ENCODE results near the gene POMT2. TPM values are rescaled to one million over a fixed set of nuclear protein-coding genes. Genes with fewer than 3 reads are reported as not detected.

The POMT2 gene
- total RNA-seq, 1 experiment from 2014 or later: 24.0 TPM

DNA sequence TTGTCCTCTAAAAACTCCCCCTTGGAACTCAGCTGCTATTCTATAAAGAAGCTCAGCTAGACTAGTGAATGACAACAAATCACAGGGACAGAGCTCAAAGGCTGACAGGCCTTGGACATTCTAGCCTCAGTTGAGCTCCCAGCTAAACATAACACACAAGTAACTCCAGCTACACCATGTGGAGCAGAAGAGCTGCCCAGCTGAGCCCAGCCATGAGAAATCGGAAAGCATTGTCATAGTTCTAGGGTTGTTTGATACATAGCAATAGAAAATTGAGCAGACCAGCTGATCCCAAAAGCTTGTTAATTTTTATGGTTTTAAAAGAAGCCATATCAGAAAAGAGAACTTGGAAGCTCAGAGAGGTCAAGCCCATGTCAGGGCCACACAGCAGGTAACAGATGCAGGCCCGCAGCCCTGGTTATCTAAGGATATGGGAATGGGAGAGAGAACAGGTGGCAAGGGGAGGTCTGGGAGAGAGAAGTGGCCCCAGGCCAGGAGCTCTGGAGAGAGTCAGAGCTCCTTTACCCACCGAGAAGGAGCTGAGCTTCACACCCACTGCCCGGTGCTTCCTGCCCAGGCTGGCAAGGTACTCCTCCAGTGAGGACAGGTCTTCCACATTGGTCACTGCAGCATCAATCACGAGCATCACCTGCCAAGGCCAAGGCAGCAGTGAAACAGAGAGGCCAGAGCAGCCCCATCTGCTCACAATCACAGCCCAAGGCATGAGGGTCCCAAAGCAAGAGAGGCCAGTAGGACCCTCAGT is 52.6 kb downstream of the POMT2 start:
- peaks cover 10% of the 10 kb centered on the region for H3K4me1 ChIP-seq (ENCODE audit: low read length)
- no peaks in the 10 kb centered on the region for H3K9me2 ChIP-seq (replicated peaks; ENCODE audit: insufficient read depth, low read length)
- H3K4me3 ChIP-seq (ENCODE audit: low read length): no peak overlapping the region
- H3K27ac ChIP-seq (ENCODE audit: low read length): no peak overlapping the region
- no peaks in the 10 kb centered on the region for H4K20me1 ChIP-seq (ENCODE audit: insufficient read depth, low read depth, low read length)
- no peak for DNase-seq
- H3K9ac ChIP-seq (ENCODE audit: low read length): no peak overlapping the region
- no peaks in the 10 kb centered on the region for H3K27me3 ChIP-seq (ENCODE audit: low read length)
- no peaks in the 10 kb centered on the region for H3K36me3 ChIP-seq (ENCODE audit: insufficient read depth, low read length)
- no peaks in the 10 kb centered on the region for H3K79me2 ChIP-seq (ENCODE audit: low read length)
- peaks cover 5% of the 10 kb centered on the region for H3K9me3 ChIP-seq (ENCODE audit: low read length)
- H2AFZ ChIP-seq (ENCODE audit: low read length): no peak overlapping the region
- H3K4me2 ChIP-seq (ENCODE audit: low read depth, low read length, poor library complexity, severe bottlenecking): no peak overlapping the region

DNA sequence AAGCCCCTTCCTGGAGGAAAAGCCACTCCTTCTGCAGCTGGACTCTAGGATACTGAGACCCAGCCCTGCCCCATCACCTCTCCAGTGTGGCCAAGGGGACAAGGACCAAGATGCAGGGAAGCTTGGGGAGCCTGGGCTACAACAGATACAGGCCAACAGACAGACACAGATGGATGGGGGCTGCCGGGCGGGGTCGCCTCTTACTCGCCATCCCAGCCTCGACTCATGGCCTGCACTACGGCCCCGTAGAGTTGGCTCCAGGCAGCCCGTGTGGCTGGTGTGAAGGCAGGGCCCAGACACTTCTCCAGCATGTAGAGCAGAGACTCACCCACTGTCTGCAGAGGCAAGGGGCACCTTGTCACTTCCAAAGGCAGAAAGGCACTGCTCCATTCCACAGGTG is 54.3 kb downstream of the POMT2 start:
- no peak overlapping the region for H3K27ac ChIP-seq (ENCODE audit: low read length)
- DNase-seq: no peak
- H4K20me1 ChIP-seq (ENCODE audit: insufficient read depth, low read depth, low read length): no peaks in the 10 kb centered on the region
- no peaks in the 10 kb centered on the region for H3K27me3 ChIP-seq (ENCODE audit: low read length)
- peaks cover 10% of the 10 kb centered on the region for H3K4me1 ChIP-seq (ENCODE audit: low read length)
- no peak overlapping the region for H3K4me3 ChIP-seq (ENCODE audit: low read length)
- no peak overlapping the region for H3K9ac ChIP-seq (ENCODE audit: low read length)
- H3K36me3 ChIP-seq (ENCODE audit: insufficient read depth, low read length): no peaks in the 10 kb centered on the region
- peaks cover 5% of the 10 kb centered on the region for H3K9me3 ChIP-seq (ENCODE audit: low read length)
- no peak overlapping the region for H3K4me2 ChIP-seq (ENCODE audit: low read depth, low read length, poor library complexity, severe bottlenecking)
- H3K79me2 ChIP-seq (ENCODE audit: low read length): no peaks in the 10 kb centered on the region
- H2AFZ ChIP-seq (ENCODE audit: low read length): no peak overlapping the region
- no peaks in the 10 kb centered on the region for H3K9me2 ChIP-seq (replicated peaks; ENCODE audit: insufficient read depth, low read length)

GRCh38 chr14:77265561-77266335 is 54.9 kb downstream of the POMT2 start:
- no peak for DNase-seq
- no peaks in the 10 kb centered on the region for H3K9me2 ChIP-seq (replicated peaks; ENCODE audit: insufficient read depth, low read length)

DNA sequence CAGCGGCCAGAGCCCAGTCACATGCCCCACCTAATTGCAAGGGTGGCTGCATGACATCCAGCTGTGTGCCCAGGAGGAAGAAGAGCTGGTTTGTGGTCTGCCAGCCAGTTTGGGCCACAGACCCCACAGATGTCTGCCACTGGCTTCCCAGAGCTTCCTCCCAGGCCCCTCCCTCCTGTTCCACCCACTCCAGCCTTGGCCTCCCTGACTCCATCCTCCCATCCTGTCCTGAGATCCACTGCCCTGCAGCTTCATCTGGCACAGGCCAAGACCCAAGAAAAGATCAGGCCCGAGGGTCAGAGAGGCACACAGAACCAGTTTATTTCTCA is 55.5 kb downstream of the POMT2 start:
- Histone ChIP-seq H3K9ac (ENCODE audit: low read length) (0 out of 2 replicates have a peak overlapping the region, but pooled peaks have one; percentile 7), H3K9me3 (ENCODE audit: low read length) (peaks cover 5% of the 10 kb centered on the region), H4K20me1 (ENCODE audit: insufficient read depth, low read depth, low read length) (0 out of 2 replicates have a peak, but pooled peaks cover 2% of the 10 kb centered on the region), H3K4me1 (ENCODE audit: low read length) (peaks cover 10% of the 10 kb centered on the region), H2AFZ (ENCODE audit: low read length) (no peak overlapping the region), H3K36me3 (ENCODE audit: insufficient read depth, low read length) (no peaks in the 10 kb centered on the region), H3K27me3 (ENCODE audit: low read length) (no peaks in the 10 kb centered on the region), H3K4me3 (ENCODE audit: low read length) (no peak overlapping the region), H3K4me2 (ENCODE audit: low read depth, low read length, poor library complexity, severe bottlenecking) (no peak overlapping the region), H3K27ac (ENCODE audit: low read length) (no peak overlapping the region), H3K79me2 (ENCODE audit: low read length) (no peaks in the 10 kb centered on the region), H3K9me2 (replicated peaks; ENCODE audit: insufficient read depth, low read length) (no peaks in the 10 kb centered on the region)
- DNase-seq: no peak

More at GRCh38 chr14:77265561-77266335, 54.9 kb downstream of the POMT2 start:
- Histone ChIP-seq H3K4me2 (ENCODE audit: low read depth, low read length, poor library complexity, severe bottlenecking) (no peak overlapping the region), H3K36me3 (ENCODE audit: insufficient read depth, low read length) (no peaks in the 10 kb centered on the region), H3K27ac (ENCODE audit: low read length) (no peak overlapping the region), H3K79me2 (ENCODE audit: low read length) (no peaks in the 10 kb centered on the region), H3K4me3 (ENCODE audit: low read length) (no peak overlapping the region), H2AFZ (ENCODE audit: low read length) (no peak overlapping the region), H3K9ac (ENCODE audit: low read length) (0 out of 2 replicates have a peak overlapping the region, but pooled peaks have one; percentile 7), H3K4me1 (ENCODE audit: low read length) (peaks cover 10% of the 10 kb centered on the region), H4K20me1 (ENCODE audit: insufficient read depth, low read depth, low read length) (no peaks in the 10 kb centered on the region), H3K27me3 (ENCODE audit: low read length) (no peaks in the 10 kb centered on the region), H3K9me3 (ENCODE audit: low read length) (peaks cover 5% of the 10 kb centered on the region)

- Histone ChIP-seq H3K9me2 (replicated peaks; ENCODE audit: insufficient read depth, low read length) (no peaks in the 10 kb centered on the region), H3K36me3 (ENCODE audit: insufficient read depth, low read length) (no peaks in the 10 kb centered on the region), H3K9me3 (ENCODE audit: low read length) (peaks cover 5% of the 10 kb centered on the region), H2AFZ (ENCODE audit: low read length) (no peak overlapping the region), H3K4me1 (ENCODE audit: low read length) (peaks cover 10% of the 10 kb centered on the region), H4K20me1 (ENCODE audit: insufficient read depth, low read depth, low read length) (0 out of 2 replicates have a peak, but pooled peaks cover 4% of the 10 kb centered on the region), H3K4me2 (ENCODE audit: low read depth, low read length, poor library complexity, severe bottlenecking) (no peak overlapping the region), H3K79me2 (ENCODE audit: low read length) (no peaks in the 10 kb centered on the region), H3K4me3 (ENCODE audit: low read length) (no peak overlapping the region), H3K9ac (ENCODE audit: low read length) (no peak overlapping the region), H3K27me3 (ENCODE audit: low read length) (no peaks in the 10 kb centered on the region), H3K27ac (ENCODE audit: low read length) (no peak overlapping the region)
- no peak for DNase-seq
These were observed 56.1 kb downstream of the POMT2 start for GRCh38 chr14:77264466-77265186.

- H3K9me2 ChIP-seq (replicated peaks; ENCODE audit: insufficient read depth, low read length): no peaks in the 10 kb centered on the region
- DNase-seq: peak; percentile 54
- no peak overlapping the region for H3K27ac ChIP-seq (ENCODE audit: low read length)
- 0 out of 2 replicates have a peak, but pooled peaks cover 4% of the 10 kb centered on the region for H4K20me1 ChIP-seq (ENCODE audit: insufficient read depth, low read depth, low read length)
- peaks cover 10% of the 10 kb centered on the region for H3K4me1 ChIP-seq (ENCODE audit: low read length)
- H3K36me3 ChIP-seq (ENCODE audit: insufficient read depth, low read length): no peaks in the 10 kb centered on the region
- H3K9ac ChIP-seq (ENCODE audit: low read length): no peak overlapping the region
- H3K79me2 ChIP-seq (ENCODE audit: low read length): no peaks in the 10 kb centered on the region
- H3K4me3 ChIP-seq (ENCODE audit: low read length): no peak overlapping the region
- no peaks in the 10 kb centered on the region for H3K27me3 ChIP-seq (ENCODE audit: low read length)
- no peak overlapping the region for H3K4me2 ChIP-seq (ENCODE audit: low read depth, low read length, poor library complexity, severe bottlenecking)
- no peak overlapping the region for H2AFZ ChIP-seq (ENCODE audit: low read length)
- no peaks in the 10 kb centered on the region for H3K9me3 ChIP-seq (ENCODE audit: low read length)
These were observed 60.1 kb downstream of the POMT2 start for GRCh38 chr14:77260631-77261030.

DNA sequence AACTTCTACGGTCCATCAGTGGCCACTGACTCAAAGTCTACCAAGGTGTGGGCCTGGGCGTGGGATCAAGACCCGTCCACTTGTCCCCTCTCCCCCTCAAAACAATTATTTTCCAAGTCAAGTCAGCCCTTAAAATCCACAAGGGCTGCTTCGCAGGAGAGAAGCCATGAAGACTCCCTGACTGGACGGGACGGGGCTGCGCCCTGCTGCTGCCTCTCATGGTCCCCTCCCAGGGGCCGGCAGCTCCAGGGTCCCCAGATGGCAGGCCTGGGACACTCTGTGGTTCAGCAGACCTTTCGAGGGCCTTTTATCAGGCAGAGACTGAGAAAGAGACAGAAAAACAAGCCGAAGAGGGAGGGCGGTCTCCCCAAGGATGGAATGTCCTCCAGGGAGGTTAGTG is 60.5 kb downstream of the POMT2 start:
- Histone ChIP-seq H2AFZ (ENCODE audit: low read length) (no peak overlapping the region), H3K27me3 (ENCODE audit: low read length) (no peaks in the 10 kb centered on the region), H3K79me2 (ENCODE audit: low read length) (no peaks in the 10 kb centered on the region), H4K20me1 (ENCODE audit: insufficient read depth, low read depth, low read length) (0 out of 2 replicates have a peak, but pooled peaks cover 4% of the 10 kb centered on the region), H3K9me2 (replicated peaks; ENCODE audit: insufficient read depth, low read length) (no peaks in the 10 kb centered on the region), H3K27ac (ENCODE audit: low read length) (no peak overlapping the region), H3K4me3 (ENCODE audit: low read length) (no peak overlapping the region), H3K4me1 (ENCODE audit: low read length) (peaks cover 6% of the 10 kb centered on the region), H3K9ac (ENCODE audit: low read length) (no peak overlapping the region), H3K36me3 (ENCODE audit: insufficient read depth, low read length) (no peaks in the 10 kb centered on the region), H3K4me2 (ENCODE audit: low read depth, low read length, poor library complexity, severe bottlenecking) (no peak overlapping the region), H3K9me3 (ENCODE audit: low read length) (no peaks in the 10 kb centered on the region)
- DNase-seq: no peak
